NCI-H446 treated with DMSO at 0.1 percent for 48 hours (cell line): ENCODE data around the gene C2orf92.
"Not testable (repeated sequence)": the region's sequence is repeated elsewhere in the genome, so short reads cannot be mapped to it uniquely, and the experiment has no call there.

Experiments
- DNase-seq: peaks from one replicate; lab custom pipeline; 2025; lab: John Stamatoyannopoulos, UW

C2orf92 gene

GRCh38 chr2:97669448-97669847, at the start of gene C2orf92:
Gene C2orf92, plus strand, starts transcription at chr2:97669713. Its CDS starts 76 bp downstream, at chr2:97669789.
- no peak for DNase-seq

- DNase-seq, result not testable (repeated sequence)
These were observed 49.0 kb upstream of the C2orf92 start for GRCh38 chr2:97620492-97620891.

GRCh38 chr2:97622976-97623375, 46.5 kb upstream of the C2orf92 start:
- not testable (repeated sequence) for DNase-seq

- not testable (repeated sequence) for DNase-seq
These were observed 44.0 kb upstream of the C2orf92 start for GRCh38 chr2:97625354-97626048.

GRCh38 chr2:97626049-97626430, 43.5 kb upstream of the C2orf92 start:
- DNase-seq, result not testable (repeated sequence)

- DNase-seq, result no peak
These were observed 25.3 kb upstream of the C2orf92 start for GRCh38 chr2:97644023-97644717.

- no peak for DNase-seq
These were observed 24.3 kb upstream of the C2orf92 start for GRCh38 chr2:97645112-97645694.

- peak; percentile 92 for DNase-seq
These were observed 23.6 kb upstream of the C2orf92 start, which contains the start of gene COX5B for GRCh38 chr2:97645695-97646629. Gene COX5B, plus strand, starts transcription at chr2:97646062. Its CDS starts 25 bp downstream, at chr2:97646087.

- no peak for DNase-seq
These were observed 22.5 kb upstream of the C2orf92 start for GRCh38 chr2:97646977-97647376.

GRCh38 chr2:97651114-97651513, 18.4 kb upstream of the C2orf92 start:
- DNase-seq, result no peak

GRCh38 chr2:97653473-97653872, 16.0 kb upstream of the C2orf92 start:
- DNase-seq, result no peak

GRCh38 chr2:97653874-97654273, 15.6 kb upstream of the C2orf92 start:
- no peak for DNase-seq

- DNase-seq, result no peak
These were observed 15.2 kb upstream of the C2orf92 start for GRCh38 chr2:97654309-97654708.

GRCh38 chr2:97654791-97655190, 14.7 kb upstream of the C2orf92 start:
- no peak for DNase-seq

- DNase-seq, result no peak
These were observed 13.3 kb upstream of the C2orf92 start for GRCh38 chr2:97656129-97656755.

- DNase-seq, result no peak
These were observed 12.5 kb upstream of the C2orf92 start for GRCh38 chr2:97656905-97657587.

GRCh38 chr2:97657986-97658690, 11.4 kb upstream of the C2orf92 start:
- no peak for DNase-seq

- no peak for DNase-seq
These were observed 10.8 kb upstream of the C2orf92 start for GRCh38 chr2:97658691-97659157.

- DNase-seq, result no peak
These were observed 10.1 kb upstream of the C2orf92 start for GRCh38 chr2:97659256-97660043.
